Activated T-cell treated with anti-CD3 and anti-CD28 coated beads, Interleukin-2, amount 50 U/mL, for 24 hours (primary cell): ENCODE data around the gene UNKL.

ENCODE experiments used
- DNase-seq: peaks from one replicate; pipeline ENCODE4 v3.0.0-alpha.2; 2020
- H3K27ac Mint-ChIP-seq: 2 replicates; pipeline ENCODE4 v1.8.0; 2020; ENCODE audit warnings: mild to moderate bottlenecking, mixed read lengths
- H3K27me3 Mint-ChIP-seq: 2 replicates; pipeline ENCODE4 v1.8.0; 2020; ENCODE audit warnings: mixed read lengths
- H3K36me3 Mint-ChIP-seq: 2 replicates; pipeline ENCODE4 v1.8.0; 2020; ENCODE audit warnings: low read depth, mixed read lengths
- H3K4me1 Mint-ChIP-seq: 2 replicates; pipeline ENCODE4 v1.8.0; 2020; ENCODE audit warnings: low read depth, mixed read lengths
- H3K4me3 Mint-ChIP-seq: 2 replicates; pipeline ENCODE4 v1.8.0; 2020; ENCODE audit warnings: mild to moderate bottlenecking, moderate library complexity, mixed read lengths
- H3K9me3 Mint-ChIP-seq: 2 replicates; pipeline ENCODE4 v1.8.0; 2020; ENCODE audit warnings: mixed read lengths

The UNKL gene

GRCh38 chr16:1371054-1371978, 43.2 kb downstream of the UNKL start:
- H3K27ac Mint-ChIP-seq, result no peak overlapping the region
- H3K36me3 Mint-ChIP-seq, result peaks cover 37% of the 10 kb centered on the region
- DNase-seq, result no peak
- no peaks in the 10 kb centered on the region for H3K4me1 Mint-ChIP-seq
- H3K9me3 Mint-ChIP-seq, result no peaks in the 10 kb centered on the region
- no peaks in the 10 kb centered on the region for H3K27me3 Mint-ChIP-seq
- no peak overlapping the region for H3K4me3 Mint-ChIP-seq

GRCh38 chr16:1367486-1368174, 46.9 kb downstream of the UNKL start:
- H3K27ac Mint-ChIP-seq, result no peak overlapping the region
- no peak overlapping the region for H3K4me3 Mint-ChIP-seq
- no peak for DNase-seq
- no peaks in the 10 kb centered on the region for H3K9me3 Mint-ChIP-seq
- peaks cover 67% of the 10 kb centered on the region for H3K36me3 Mint-ChIP-seq
- peaks cover 9% of the 10 kb centered on the region for H3K4me1 Mint-ChIP-seq
- H3K27me3 Mint-ChIP-seq, result no peaks in the 10 kb centered on the region

- Mint-ChIP-seq H3K9me3 (no peaks in the 10 kb centered on the region), H3K27ac (no peak overlapping the region), H3K27me3 (no peaks in the 10 kb centered on the region), H3K36me3 (peaks cover 74% of the 10 kb centered on the region), H3K4me1 (peaks cover 9% of the 10 kb centered on the region), H3K4me3 (no peak overlapping the region)
- DNase-seq, result no peak
Measured at GRCh38 chr16:1366712-1367299, 47.7 kb downstream of the UNKL start.

GRCh38 chr16:1366060-1366711, 48.3 kb downstream of the UNKL start:
- Mint-ChIP-seq H3K36me3 (peaks cover 73% of the 10 kb centered on the region), H3K27me3 (no peaks in the 10 kb centered on the region), H3K9me3 (no peaks in the 10 kb centered on the region), H3K27ac (peak overlapping the region; percentile 67), H3K4me1 (peaks cover 9% of the 10 kb centered on the region), H3K4me3 (no peak overlapping the region)
- DNase-seq, result no peak

- no peak overlapping the region for H3K4me3 Mint-ChIP-seq
- DNase-seq, result no peak
- H3K4me1 Mint-ChIP-seq, result peaks cover 9% of the 10 kb centered on the region
- peaks cover 74% of the 10 kb centered on the region for H3K36me3 Mint-ChIP-seq
- peak overlapping the region; percentile 57 for H3K27ac Mint-ChIP-seq
- H3K27me3 Mint-ChIP-seq, result no peaks in the 10 kb centered on the region
- H3K9me3 Mint-ChIP-seq, result no peaks in the 10 kb centered on the region
Measured at GRCh38 chr16:1364510-1364909, 50.0 kb downstream of the UNKL start.

GRCh38 chr16:1363501-1364041, 50.9 kb downstream of the UNKL start:
- H3K27me3 Mint-ChIP-seq, result no peaks in the 10 kb centered on the region
- no peaks in the 10 kb centered on the region for H3K9me3 Mint-ChIP-seq
- H3K36me3 Mint-ChIP-seq, result peaks cover 76% of the 10 kb centered on the region
- H3K4me1 Mint-ChIP-seq, result peaks cover 9% of the 10 kb centered on the region
- H3K27ac Mint-ChIP-seq, result peak overlapping the region; percentile 80
- peak; percentile 84 for DNase-seq
- no peak overlapping the region for H3K4me3 Mint-ChIP-seq

GRCh38 chr16:1362807-1363206, 51.7 kb downstream of the UNKL start:
- no peak overlapping the region for H3K4me3 Mint-ChIP-seq
- H3K27ac Mint-ChIP-seq, result peak overlapping the region; percentile 40
- no peaks in the 10 kb centered on the region for H3K9me3 Mint-ChIP-seq
- no peak for DNase-seq
- H3K4me1 Mint-ChIP-seq, result peaks cover 13% of the 10 kb centered on the region
- H3K36me3 Mint-ChIP-seq, result peaks cover 72% of the 10 kb centered on the region
- no peaks in the 10 kb centered on the region for H3K27me3 Mint-ChIP-seq

GRCh38 chr16:1361685-1362360, 52.7 kb downstream of the UNKL start:
- Mint-ChIP-seq H3K27me3 (no peaks in the 10 kb centered on the region), H3K4me3 (no peak overlapping the region), H3K9me3 (no peaks in the 10 kb centered on the region), H3K27ac (no peak overlapping the region), H3K36me3 (peaks cover 72% of the 10 kb centered on the region), H3K4me1 (peaks cover 13% of the 10 kb centered on the region)
- DNase-seq, result no peak

- no peak for DNase-seq
- Mint-ChIP-seq H3K27me3 (no peaks in the 10 kb centered on the region), H3K27ac (peak overlapping the region; percentile 53), H3K4me1 (peaks cover 29% of the 10 kb centered on the region), H3K9me3 (no peaks in the 10 kb centered on the region), H3K4me3 (no peak overlapping the region), H3K36me3 (peaks cover 39% of the 10 kb centered on the region)
Measured at GRCh38 chr16:1357906-1358566, 56.5 kb downstream of the UNKL start.

- Mint-ChIP-seq H3K4me3 (no peak overlapping the region), H3K27ac (no peak overlapping the region)
- DNase-seq, result no peak
Measured at GRCh38 chr16:1356061-1356900, 58.2 kb downstream of the UNKL start.

GRCh38 chr16:1355591-1355990, 58.9 kb downstream of the UNKL start:
- H3K9me3 Mint-ChIP-seq, result no peaks in the 10 kb centered on the region
- H3K4me1 Mint-ChIP-seq, result peaks cover 36% of the 10 kb centered on the region
- H3K36me3 Mint-ChIP-seq, result peaks cover 26% of the 10 kb centered on the region
- H3K27me3 Mint-ChIP-seq, result no peaks in the 10 kb centered on the region
- H3K4me3 Mint-ChIP-seq, result no peak overlapping the region
- DNase-seq, result no peak
- no peak overlapping the region for H3K27ac Mint-ChIP-seq

More at GRCh38 chr16:1356061-1356900, 58.2 kb downstream of the UNKL start:
- H3K36me3 Mint-ChIP-seq, result peaks cover 28% of the 10 kb centered on the region
- no peaks in the 10 kb centered on the region for H3K27me3 Mint-ChIP-seq
- peaks cover 33% of the 10 kb centered on the region for H3K4me1 Mint-ChIP-seq
- H3K9me3 Mint-ChIP-seq, result no peaks in the 10 kb centered on the region

- H3K9me3 Mint-ChIP-seq, result no peaks in the 10 kb centered on the region
- H3K4me1 Mint-ChIP-seq, result peaks cover 42% of the 10 kb centered on the region
- H3K27ac Mint-ChIP-seq, result no peak overlapping the region
- DNase-seq, result no peak
- peaks cover 26% of the 10 kb centered on the region for H3K36me3 Mint-ChIP-seq
- no peak overlapping the region for H3K4me3 Mint-ChIP-seq
- H3K27me3 Mint-ChIP-seq, result no peaks in the 10 kb centered on the region
Measured at GRCh38 chr16:1354815-1355540, 59.5 kb downstream of the UNKL start.
